ENCODE results near the gene KRT34. TPM values are rescaled to one million over a fixed set of nuclear protein-coding genes. Genes with fewer than 3 reads are reported as not detected.
"Not testable (repeated sequence)": the region's sequence is repeated elsewhere in the genome, so short reads cannot be mapped to it uniquely, and the experiment has no call there.

The KRT34 gene
- total RNA-seq, 2 donors from 2014 or later = not detected

GRCh38 chr17:41346421-41346820 is 35.7 kb downstream of the KRT34 start:
- DNase-seq; H3K9me3 ChIP-seq (ENCODE audit: control insufficient read depth, low read length, poor library complexity, severe bottlenecking); H3K4me3 Mint-ChIP-seq; ATAC-seq; H3K27ac Mint-ChIP-seq; H3K27me3 Mint-ChIP-seq; H3K36me3 Mint-ChIP-seq (ENCODE audit: low read depth): not testable (repeated sequence)
- peaks cover 12% of the 10 kb centered on the region for H3K4me1 Mint-ChIP-seq

GRCh38 chr17:41345992-41346391 is 36.1 kb downstream of the KRT34 start:
- Mint-ChIP-seq H3K27ac (no peak overlapping the region), H3K4me3 (no peak overlapping the region), H3K27me3 (no peaks in the 10 kb centered on the region), H3K36me3 (ENCODE audit: low read depth) (no peaks in the 10 kb centered on the region), H3K4me1 (peaks cover 17% of the 10 kb centered on the region)
- ATAC-seq = no peak
- no peaks in the 10 kb centered on the region for H3K9me3 ChIP-seq (ENCODE audit: control insufficient read depth, low read length, poor library complexity, severe bottlenecking)
- no peak for DNase-seq

GRCh38 chr17:41343029-41343428 is 39.1 kb downstream of the KRT34 start:
- DNase-seq (no peak), ATAC-seq (no peak)
- no peaks in the 10 kb centered on the region for H3K9me3 ChIP-seq (ENCODE audit: control insufficient read depth, low read length, poor library complexity, severe bottlenecking)
- Mint-ChIP-seq H3K27ac (peak overlapping the region; percentile 99), H3K36me3 (ENCODE audit: low read depth) (no peaks in the 10 kb centered on the region), H3K4me3 (no peak overlapping the region), H3K4me1 (peaks cover 40% of the 10 kb centered on the region), H3K27me3 (no peaks in the 10 kb centered on the region)

DNA sequence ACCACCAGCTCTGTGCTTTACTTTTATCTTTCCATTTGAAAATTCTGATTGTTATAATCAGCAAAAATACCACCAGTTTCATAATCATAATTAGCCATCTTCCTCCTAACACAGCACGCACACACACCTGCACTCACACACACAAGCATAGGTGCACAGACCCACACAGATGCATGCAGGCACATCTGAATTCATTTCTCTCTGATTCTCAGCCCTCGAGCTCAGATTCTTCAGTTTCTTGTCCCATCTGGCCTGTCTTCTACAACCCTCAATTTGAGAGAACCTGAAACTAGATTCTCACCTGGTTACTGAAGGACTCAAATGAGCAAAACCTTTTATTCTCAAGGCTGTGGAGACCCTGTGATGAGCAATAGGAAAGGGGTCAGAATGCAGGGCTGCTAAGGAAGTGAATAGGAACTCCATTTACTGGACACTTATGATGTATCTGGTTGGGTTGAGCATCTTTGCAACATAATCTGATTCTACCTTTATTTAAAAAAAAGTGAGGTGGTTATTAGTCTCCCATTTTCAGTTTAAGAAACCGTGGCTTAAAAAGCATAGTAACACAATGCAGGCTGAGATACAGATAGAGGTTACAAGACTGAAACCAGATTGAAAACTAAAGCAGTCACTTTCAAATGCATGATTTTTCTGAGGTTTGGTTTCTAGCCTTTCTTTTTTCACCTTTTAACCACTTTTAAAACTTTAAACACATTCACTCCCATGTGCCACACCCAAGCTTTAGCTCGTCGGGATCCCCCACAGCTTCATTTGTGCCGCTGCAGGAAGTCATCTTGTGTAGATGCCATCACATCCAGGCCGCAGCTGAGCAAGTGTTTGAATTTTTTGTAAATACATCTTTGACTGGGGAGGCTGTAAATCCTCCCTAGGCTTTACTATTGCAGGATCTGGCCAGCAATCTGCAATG is 40.9 kb downstream of the KRT34 start:
- peak; percentile 54 for ATAC-seq
- Mint-ChIP-seq H3K4me3 (peak overlapping the region; percentile 80), H3K36me3 (ENCODE audit: low read depth) (no peaks in the 10 kb centered on the region), H3K4me1 (peaks cover 43% of the 10 kb centered on the region), H3K27ac (peak overlapping the region; percentile 99), H3K27me3 (no peaks in the 10 kb centered on the region)
- DNase-seq = peak in 2 of 3 donors; percentile 42 to 43
- H3K9me3 ChIP-seq (ENCODE audit: control insufficient read depth, low read length, poor library complexity, severe bottlenecking) = no peaks in the 10 kb centered on the region

DNA sequence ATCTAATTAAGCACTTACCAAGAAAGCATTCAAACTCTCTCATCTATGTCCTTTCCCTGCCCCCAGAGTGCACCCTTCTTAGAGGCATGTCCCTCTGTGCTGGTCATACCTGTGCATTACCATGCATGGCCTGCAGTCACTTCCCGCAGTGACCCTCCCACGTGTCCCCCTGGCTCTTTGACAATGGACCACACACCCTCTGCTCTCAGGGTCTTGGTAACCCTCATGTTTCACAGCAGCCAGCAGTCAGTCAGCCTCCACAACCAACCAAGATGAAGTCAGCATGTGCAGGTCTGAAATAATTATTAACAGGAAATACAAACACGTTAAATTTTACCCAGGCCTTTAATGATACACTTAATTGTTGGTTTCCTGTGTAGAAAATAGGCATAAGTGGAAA is 41.6 kb downstream of the KRT34 start:
- no peak for DNase-seq
- H3K4me3 Mint-ChIP-seq = peak overlapping the region; percentile 80

GRCh38 chr17:41339571-41340172 is 42.4 kb downstream of the KRT34 start:
- ATAC-seq = no peak
- peak overlapping the region; percentile 80 for H3K4me3 Mint-ChIP-seq

More for the DNA sequence above, 41.6 kb downstream of the KRT34 start:
- no peaks in the 10 kb centered on the region for H3K27me3 Mint-ChIP-seq
- no peak for ATAC-seq
- peaks cover 49% of the 10 kb centered on the region for H3K4me1 Mint-ChIP-seq
- no peaks in the 10 kb centered on the region for H3K36me3 Mint-ChIP-seq (ENCODE audit: low read depth)
- H3K9me3 ChIP-seq (ENCODE audit: control insufficient read depth, low read length, poor library complexity, severe bottlenecking) = no peaks in the 10 kb centered on the region
- H3K27ac Mint-ChIP-seq = peak overlapping the region; percentile 99

GRCh38 chr17:41338961-41339485 is 43.1 kb downstream of the KRT34 start:
- peaks cover 58% of the 10 kb centered on the region for H3K4me1 Mint-ChIP-seq
- H3K4me3 Mint-ChIP-seq = peak overlapping the region; percentile 80
- DNase-seq (peak in 2 of 3 donors; percentile 35 to 39), ATAC-seq (peak; percentile 88)
- H3K9me3 ChIP-seq (ENCODE audit: control insufficient read depth, low read length, poor library complexity, severe bottlenecking) = no peaks in the 10 kb centered on the region
- no peaks in the 10 kb centered on the region for H3K36me3 Mint-ChIP-seq (ENCODE audit: low read depth)
- no peaks in the 10 kb centered on the region for H3K27me3 Mint-ChIP-seq
- peak overlapping the region; percentile 99 for H3K27ac Mint-ChIP-seq

More at GRCh38 chr17:41339571-41340172, 42.4 kb downstream of the KRT34 start:
- no peaks in the 10 kb centered on the region for H3K9me3 ChIP-seq (ENCODE audit: control insufficient read depth, low read length, poor library complexity, severe bottlenecking)
- H3K27me3 Mint-ChIP-seq = no peaks in the 10 kb centered on the region
- H3K4me1 Mint-ChIP-seq = peaks cover 54% of the 10 kb centered on the region
- H3K36me3 Mint-ChIP-seq (ENCODE audit: low read depth) = no peaks in the 10 kb centered on the region
- peak overlapping the region; percentile 99 for H3K27ac Mint-ChIP-seq
- DNase-seq = no peak

GRCh38 chr17:41335747-41336146 is 46.4 kb downstream of the KRT34 start:
- Mint-ChIP-seq H3K27me3 (no peaks in the 10 kb centered on the region), H3K4me3 (peak overlapping the region; percentile 65), H3K4me1 (peaks cover 42% of the 10 kb centered on the region), H3K36me3 (ENCODE audit: low read depth) (no peaks in the 10 kb centered on the region), H3K27ac (peak overlapping the region; percentile 75)
- DNase-seq = no peak
- no peak for ATAC-seq
- H3K9me3 ChIP-seq (ENCODE audit: control insufficient read depth, low read length, poor library complexity, severe bottlenecking) = no peaks in the 10 kb centered on the region

GRCh38 chr17:41334385-41335305 is 47.5 kb downstream of the KRT34 start:
- ATAC-seq (no peak), DNase-seq (no peak)
- no peaks in the 10 kb centered on the region for H3K9me3 ChIP-seq (ENCODE audit: control insufficient read depth, low read length, poor library complexity, severe bottlenecking)
- Mint-ChIP-seq H3K36me3 (ENCODE audit: low read depth) (no peaks in the 10 kb centered on the region), H3K27ac (peak overlapping the region; percentile 75), H3K4me3 (peak overlapping the region; percentile 63), H3K27me3 (no peaks in the 10 kb centered on the region), H3K4me1 (peaks cover 31% of the 10 kb centered on the region)

DNA sequence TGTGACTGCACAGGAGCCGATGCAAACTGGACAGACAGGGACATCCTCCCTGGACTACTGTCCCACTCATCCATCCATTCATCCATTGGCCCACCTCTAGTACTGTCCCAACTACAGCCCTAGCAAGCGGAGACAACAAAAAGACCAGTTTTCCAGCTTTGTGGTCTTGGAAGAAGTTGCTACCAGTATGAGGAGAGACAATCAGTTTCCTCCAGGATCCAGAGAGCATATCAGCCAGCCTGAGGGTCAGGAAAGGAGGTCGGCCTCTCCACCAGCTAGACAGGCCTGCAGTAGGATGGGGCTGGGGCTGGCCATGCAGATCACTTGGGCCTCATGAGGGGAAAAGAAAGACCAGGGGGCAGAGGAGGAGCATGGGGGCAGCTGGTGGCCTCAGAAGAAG is 48.3 kb downstream of the KRT34 start:
- H3K9me3 ChIP-seq (ENCODE audit: control insufficient read depth, low read length, poor library complexity, severe bottlenecking) = no peaks in the 10 kb centered on the region
- Mint-ChIP-seq H3K27ac (peak overlapping the region; percentile 72), H3K4me3 (peak overlapping the region; percentile 34), H3K4me1 (peaks cover 24% of the 10 kb centered on the region), H3K27me3 (no peaks in the 10 kb centered on the region), H3K36me3 (ENCODE audit: low read depth) (no peaks in the 10 kb centered on the region)
- DNase-seq (no peak), ATAC-seq (no peak)

- Mint-ChIP-seq H3K27me3 (no peaks in the 10 kb centered on the region), H3K4me3 (no peak overlapping the region), H3K4me1 (peaks cover 27% of the 10 kb centered on the region), H3K36me3 (ENCODE audit: low read depth) (no peaks in the 10 kb centered on the region), H3K27ac (peak overlapping the region; percentile 72)
- DNase-seq (no peak), ATAC-seq (no peak)
- H3K9me3 ChIP-seq (ENCODE audit: control insufficient read depth, low read length, poor library complexity, severe bottlenecking) = no peaks in the 10 kb centered on the region
Measured at GRCh38 chr17:41333098-41333497, 49.0 kb downstream of the KRT34 start.

DNA sequence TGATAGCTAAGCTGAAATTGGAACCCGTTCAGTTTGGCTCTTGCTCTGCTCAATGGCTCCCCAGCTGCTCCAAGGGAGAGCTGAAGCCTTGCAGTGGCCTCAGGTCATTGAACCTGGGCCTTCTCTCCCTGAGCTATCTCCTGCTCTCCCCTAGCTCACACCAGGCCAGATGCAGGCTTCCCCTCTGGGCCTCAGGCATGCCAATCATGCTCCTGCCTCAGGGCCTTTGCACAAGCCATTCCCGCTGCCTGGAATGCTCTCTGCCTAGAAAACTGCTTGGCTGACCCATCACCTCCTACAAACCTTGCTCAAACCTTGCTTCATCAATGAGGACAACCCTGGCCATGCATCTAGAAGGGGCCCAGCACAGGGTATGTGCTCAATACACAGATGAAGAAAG is 49.9 kb downstream of the KRT34 start:
- H3K4me3 Mint-ChIP-seq = no peak overlapping the region
- no peaks in the 10 kb centered on the region for H3K9me3 ChIP-seq (ENCODE audit: control insufficient read depth, low read length, poor library complexity, severe bottlenecking)
- no peak for ATAC-seq
- H3K27ac Mint-ChIP-seq = no peak overlapping the region
- DNase-seq = no peak
- H3K27me3 Mint-ChIP-seq = no peaks in the 10 kb centered on the region
- H3K36me3 Mint-ChIP-seq (ENCODE audit: low read depth) = no peaks in the 10 kb centered on the region
- peaks cover 25% of the 10 kb centered on the region for H3K4me1 Mint-ChIP-seq

All from T-helper 17 cell (primary cell).